Islet precursor cell (in vitro differentiated cells): ENCODE data around the gene APBB1IP.
"Not testable (repeated sequence)": the region's sequence is repeated elsewhere in the genome, so short reads cannot be mapped to it uniquely, and the experiment has no call there.

Experiments
- DNase-seq: peaks from one replicate; pipeline ENCODE4 v3.0.0-alpha.2; 2018

APBB1IP gene

DNA sequence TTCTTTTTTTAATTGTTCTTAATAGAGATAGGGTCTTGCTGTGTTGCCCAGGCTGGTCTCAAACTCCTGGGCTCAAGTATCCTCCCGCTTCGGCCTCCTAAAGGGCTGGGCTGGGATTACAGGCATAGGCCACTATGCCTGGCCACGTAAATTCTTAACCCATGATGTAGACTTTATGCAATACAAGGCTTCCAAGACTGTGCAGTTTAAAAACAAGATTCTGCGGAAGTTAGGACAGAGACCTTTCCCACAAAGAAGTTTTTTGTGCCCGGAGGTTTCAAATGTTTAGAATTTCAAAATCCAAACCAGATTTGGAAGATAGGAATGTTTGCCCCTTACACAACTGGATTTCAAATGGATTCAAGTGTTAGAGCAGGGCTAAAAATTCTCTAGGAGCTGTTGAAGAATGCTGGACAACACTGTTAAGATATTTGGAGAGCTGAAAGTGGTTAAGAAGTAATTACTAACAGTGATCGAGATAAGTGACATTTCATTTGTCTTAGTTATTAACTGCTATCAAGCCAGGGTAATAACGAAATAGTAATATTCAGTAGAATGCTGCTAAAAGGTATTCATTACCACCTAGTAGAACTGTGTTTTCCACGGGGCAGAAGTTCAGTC lies 7.4 kb downstream of the APBB1IP start:
- no peak for DNase-seq

DNA sequence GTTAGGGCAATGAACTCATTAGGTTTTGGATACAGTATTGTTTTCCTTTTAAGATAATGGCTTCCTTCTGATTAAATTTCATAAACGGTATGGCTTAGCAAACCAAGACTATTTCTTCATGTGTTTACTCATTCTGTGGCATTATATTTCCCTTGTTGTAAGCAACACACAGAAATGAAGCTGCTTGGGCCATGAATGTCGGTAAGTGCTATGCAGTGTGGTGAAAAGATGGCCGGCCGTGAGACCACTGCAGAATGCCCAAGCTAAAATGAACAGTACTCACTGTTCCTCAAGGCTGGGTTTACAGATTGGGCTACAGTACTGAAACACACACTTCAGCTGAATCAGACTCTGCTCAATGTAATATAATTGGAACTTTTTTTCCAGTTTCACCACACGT lies 8.1 kb downstream of the APBB1IP start:
- no peak for DNase-seq

DNA sequence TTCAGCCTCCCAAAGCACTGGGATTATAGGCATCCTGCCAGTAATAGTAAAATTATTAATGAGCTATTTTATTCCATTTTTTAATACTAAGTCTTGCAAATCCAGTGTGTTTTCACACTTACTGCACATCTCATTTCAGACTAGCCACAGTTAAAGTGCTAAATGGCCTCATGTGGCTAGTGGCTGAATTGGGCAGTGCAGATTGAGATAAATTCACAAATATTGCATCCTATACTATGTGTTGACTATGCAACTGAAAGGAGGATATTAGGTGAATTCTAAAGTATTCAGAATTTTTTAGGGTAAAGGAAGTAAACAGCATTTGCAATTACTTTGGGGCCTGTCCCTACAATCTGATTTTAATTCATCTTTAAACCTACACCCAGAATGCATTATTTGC lies 10.2 kb downstream of the APBB1IP start:
- DNase-seq, result no peak

DNA sequence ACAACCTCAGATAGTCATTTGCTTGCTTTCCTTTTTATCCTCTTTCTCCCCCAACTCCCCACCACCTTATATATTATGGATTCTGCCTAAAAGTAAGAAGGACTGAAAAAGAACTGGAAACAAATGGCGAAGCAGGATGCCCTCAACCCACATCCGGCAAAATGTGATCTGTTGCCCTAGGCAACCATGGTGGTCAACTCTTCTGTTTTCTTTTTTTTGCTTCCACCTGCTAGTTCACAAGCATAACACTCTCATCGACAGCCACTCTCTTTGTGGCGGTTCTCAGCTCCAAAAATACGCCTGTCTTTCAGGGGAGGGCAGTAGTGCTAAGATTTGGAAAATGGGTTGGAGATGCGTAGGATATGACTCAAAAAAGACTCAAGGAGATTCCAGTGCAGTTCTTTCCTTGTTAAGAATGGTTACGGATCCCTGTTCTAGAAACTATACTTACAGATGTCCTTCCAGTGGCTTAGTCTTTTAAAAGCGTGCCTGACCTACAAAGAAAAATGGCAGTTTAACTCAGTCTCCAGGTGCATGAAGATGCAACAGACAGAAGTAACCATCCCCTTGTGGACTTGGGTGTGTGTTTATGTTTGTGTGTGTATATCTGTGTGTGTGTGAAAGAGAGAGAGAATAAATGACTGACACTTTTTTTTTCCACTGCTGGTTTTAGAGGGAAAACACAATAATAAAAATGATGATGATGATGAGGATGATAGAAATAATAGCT lies 10.7 kb downstream of the APBB1IP start:
- no peak for DNase-seq

DNA sequence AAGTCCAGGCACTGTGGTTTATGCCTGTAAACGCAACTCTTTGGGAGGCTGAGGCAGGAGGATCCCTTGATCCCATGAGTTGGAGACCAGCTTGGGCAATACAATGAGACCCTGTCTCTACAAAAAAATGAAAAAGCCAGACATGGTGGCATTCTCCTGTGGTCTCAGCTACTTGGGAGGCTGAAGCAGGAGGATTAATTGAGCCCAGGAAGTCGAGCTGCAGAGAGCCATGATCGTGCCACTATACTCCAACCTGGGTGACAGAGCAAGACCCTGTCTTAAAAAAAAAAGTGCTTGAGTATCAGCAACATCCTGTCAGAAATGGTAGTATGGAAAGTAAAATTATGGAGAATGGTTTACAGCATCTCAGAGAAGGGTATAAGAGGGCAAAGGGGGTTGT lies 11.6 kb downstream of the APBB1IP start:
- DNase-seq, result no peak

DNA sequence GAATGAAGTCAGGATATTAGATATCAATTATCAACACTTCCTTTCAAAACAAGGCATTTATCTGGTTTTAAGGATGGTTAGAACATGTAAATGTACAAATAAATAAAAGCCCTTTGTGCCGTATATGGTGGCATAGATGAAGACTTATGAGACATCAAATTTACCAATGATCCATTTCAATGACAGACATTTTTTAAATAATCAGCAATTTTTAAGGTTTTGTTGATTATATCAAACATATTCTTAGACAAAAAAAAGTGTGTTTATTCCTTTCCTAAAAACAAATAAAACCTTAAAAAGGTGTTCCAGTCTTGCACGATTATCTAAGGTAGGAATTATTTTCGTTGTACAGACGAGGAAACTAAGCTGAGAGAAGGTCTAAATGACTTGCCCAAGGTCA lies 13.8 kb downstream of the APBB1IP start:
- DNase-seq, result no peak

DNA sequence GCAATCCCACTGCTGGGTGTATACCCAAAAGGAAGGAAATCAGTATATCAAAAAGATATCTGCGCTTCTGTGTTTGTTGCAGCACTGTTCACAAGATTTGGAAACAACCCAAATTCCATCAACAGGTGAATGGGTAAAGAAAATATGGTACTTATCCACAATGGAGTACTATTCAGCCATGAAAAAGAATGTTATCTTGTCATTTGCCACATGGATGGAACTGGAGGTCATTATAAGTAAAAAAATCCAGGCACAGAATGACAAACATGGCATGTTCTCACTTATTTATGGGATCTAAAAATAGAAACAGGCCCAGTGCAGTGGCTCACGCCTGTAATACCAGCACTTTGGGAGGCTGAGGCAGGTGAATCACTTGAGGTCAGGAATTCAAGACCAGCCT lies 15.7 kb downstream of the APBB1IP start:
- no peak for DNase-seq

DNA sequence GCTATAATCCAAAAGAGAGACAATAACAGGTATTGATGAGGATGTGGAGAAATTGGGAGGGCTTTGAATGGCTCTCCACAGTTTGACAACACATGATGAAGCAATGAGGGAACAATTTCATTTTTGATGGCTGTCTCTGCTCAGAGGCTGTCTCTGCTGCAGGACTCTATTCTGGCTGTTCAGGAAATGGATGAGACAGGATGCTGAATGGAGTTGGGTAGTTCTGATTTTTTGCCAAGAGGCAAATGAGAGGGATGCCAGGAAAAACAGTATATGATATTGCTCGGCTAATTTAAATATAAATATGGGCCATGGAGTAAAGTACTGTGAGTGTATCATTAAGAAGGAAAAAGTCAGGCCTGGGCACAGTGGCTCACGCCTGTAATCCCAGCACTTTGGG lies 16.8 kb downstream of the APBB1IP start:
- DNase-seq, result no peak

DNA sequence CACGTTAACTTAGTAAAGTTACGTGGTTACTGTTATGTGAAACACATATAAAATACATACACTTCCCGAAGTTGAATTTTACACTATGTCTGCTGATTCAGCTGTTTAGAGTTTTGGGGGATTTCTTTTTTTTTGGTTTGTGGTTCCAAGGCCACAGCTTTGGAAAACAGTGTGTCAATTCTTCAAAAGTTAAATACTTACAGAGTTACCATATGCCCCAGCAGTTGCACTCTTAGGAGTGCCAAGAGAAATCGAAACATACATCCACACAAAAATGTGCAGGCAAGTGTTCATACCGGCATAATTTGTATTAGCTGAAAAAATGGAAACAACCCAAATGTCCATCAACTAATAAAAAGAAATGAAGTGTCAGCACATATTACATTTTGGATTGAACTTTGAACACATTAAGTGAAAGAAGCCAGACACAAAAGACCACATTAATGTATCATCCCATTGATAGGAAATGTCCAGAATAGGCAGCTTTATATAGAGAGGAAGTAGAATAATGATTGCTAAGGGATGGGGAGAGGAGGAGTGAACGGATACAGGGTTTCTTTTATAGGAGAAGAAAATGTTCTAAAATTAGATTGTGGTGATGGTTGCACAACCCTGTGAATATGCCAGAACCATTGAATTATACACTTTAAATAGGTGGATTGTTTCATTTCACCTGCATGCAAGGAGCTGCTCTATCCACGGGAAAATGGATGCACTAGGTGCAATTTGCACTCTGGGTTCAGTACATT lies 17.6 kb downstream of the APBB1IP start:
- no peak for DNase-seq

DNA sequence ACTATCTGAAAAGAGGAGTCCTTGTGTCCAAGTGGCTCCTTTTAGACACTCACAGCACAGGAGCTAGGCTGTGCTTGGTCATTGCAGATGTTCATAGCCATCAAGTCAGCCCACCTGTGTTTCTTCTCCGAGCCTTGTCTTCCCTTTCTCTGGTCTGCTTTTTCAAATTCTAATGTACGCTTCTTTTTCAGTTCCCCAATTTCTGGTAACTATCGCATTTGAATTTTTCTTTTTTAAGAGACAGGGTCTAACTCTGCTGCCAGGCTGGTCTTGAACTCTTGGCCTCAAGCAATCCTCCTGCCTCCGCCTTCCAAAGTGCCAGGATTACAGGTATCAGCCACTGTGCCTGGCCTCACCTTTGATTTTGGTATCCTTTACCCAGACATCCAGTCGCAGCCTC lies 18.9 kb downstream of the APBB1IP start:
- no peak for DNase-seq

DNA sequence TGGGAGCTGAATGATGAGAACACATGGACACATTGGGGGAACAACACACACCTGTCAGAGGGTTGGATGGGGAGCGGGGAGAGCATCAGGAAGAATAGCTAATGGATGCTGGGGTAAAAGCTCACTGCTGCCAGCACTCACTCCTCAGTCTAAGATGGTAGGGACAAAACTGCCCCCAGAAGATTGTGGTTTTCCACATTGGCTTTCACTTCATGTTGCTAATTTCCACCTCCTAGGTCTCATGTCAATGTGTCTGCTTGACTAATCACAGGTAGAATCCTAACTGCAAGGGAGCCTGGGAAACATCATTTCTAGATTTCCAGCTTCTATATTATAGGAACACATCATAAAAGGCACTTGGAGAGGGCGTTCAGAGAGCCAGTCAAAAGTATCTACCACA lies 22.6 kb downstream of the APBB1IP start:
- no peak for DNase-seq

DNA sequence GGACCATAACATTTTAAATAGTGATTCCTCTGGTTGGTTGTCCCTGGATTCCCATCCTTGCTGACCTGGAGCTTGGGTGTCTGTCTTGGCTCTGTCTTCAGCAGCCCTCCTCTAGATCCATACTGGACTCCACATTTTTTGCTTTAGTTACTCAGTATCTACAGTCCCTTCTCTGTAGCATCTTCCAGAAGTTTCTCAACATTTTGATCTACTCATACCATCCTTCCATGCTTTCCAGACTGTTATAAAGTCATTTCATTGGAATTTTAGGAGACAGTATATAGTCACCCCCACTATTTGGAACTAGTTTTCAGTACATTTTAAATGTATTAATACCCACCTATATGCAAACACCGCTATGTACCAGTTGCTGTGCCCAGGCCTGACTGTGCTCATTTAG lies 25.8 kb downstream of the APBB1IP start:
- no peak for DNase-seq

DNA sequence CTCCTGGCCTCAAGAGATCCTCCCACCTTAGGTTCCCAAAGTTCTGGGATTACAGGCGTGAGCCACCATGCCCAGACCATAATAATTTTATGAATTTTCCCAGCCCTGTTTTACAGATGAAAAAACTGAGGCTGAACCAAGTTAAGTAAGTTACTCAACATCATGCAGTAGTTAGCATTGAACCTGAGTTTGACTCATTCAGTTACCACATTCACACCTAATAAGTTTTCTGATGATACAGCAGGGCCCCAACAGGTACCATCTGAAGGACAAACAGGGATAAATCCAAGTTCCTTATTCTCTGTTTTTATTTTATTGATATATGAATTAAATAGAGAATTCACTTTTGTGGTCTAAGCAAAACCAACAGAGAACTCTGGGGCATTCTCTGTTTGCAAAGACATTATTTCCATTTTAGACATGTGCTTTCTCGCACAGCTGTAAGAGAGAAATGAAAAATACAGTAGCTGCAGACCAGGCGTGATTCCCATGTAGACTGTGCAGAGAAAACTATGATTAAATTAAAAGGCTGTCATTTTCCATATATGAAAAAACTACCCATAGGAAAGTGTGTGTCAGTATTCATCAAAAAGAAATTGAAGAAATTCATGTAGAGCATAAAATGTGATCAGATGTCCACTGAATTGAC lies 26.6 kb downstream of the APBB1IP start:
- DNase-seq, result no peak

DNA sequence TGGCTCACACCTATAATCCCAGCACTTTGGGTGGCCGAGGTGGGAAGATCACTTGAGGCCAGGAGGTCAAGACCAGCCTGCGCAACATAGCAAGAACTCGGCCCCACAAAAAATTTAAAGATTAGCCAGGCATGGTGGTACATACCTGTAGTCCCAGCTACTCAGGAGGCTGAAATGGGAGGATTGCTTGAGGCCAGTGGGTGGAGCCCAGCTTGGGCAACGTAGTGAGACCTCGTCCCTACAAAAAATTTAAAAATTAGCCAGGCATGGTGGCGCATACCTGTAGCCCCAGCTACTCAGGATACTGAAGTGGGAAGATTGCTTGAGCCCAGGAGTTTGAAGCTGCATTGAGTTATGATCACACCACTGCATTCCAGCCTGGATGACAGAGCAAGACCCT lies 28.4 kb downstream of the APBB1IP start:
- not testable (repeated sequence) for DNase-seq

DNA sequence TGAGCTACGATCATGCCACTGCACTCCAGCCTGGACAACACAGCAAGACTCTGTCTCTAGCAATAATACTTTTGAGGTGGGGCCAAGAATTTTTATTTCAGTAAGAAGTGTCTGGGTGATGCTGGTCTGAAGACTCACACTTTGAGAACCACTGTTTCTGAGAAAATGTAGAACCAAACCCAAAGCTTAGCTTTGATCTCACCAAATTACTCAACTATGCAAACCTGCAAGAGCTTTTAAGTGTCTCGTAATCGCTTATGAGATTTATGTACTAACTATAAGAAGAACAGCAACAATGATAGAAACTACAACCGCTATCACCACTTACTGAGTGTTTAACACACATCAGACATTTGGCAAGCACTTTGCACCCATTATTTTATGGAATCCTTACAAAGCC lies 29.5 kb downstream of the APBB1IP start:
- no peak for DNase-seq

DNA sequence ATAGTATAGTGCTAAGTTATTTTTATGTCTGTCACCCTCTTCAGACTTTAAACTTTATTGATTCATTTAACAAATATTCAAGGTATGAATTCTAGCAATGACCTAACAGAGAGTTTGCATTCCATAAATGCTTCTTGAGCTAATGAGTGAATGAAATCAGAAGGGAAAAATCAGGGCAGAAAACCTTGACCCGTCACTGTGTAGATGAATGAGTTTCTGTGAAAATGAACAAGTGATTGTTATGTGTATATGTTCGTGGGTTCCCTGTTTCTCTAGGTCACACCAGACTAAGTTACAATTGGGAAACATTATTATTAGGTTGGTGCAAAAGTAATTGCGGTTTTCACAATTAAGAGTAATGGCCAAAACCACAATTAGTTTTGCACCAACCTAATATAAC lies 30.1 kb downstream of the APBB1IP start:
- no peak for DNase-seq

DNA sequence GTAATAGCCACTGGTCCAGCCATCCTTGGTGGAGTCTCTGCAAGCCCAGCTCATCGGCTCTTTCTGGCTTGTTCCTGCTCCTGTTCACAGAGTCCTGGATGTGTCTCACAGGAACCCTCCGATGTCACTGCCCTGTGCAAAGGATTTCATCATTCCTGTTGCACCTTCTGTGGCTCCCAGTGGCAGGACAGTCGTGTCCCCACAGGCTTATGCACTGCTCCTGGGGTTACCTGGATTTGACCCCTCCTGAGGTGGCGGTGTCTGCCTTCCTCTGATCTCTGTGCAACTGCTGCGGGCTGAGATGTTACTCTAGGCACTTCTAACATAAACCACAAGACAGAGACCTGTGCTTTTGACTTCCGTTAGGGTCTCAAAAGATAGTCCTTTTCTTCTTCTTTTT lies 30.6 kb downstream of the APBB1IP start:
- DNase-seq, result no peak

DNA sequence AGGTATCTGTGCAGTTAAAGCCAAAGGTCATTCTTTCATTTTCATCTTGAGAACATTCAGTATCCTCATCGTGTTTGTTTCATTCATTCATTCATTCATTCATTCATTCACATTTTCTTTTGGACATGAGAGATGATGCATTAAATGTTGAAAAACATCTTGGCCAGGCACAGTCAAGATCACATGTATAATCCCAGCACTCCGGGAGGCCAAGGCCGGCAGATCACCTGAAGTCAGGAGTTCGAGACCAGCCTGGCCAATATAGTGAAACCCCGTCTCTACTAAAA lies 34.3 kb downstream of the APBB1IP start:
- DNase-seq, result no peak

DNA sequence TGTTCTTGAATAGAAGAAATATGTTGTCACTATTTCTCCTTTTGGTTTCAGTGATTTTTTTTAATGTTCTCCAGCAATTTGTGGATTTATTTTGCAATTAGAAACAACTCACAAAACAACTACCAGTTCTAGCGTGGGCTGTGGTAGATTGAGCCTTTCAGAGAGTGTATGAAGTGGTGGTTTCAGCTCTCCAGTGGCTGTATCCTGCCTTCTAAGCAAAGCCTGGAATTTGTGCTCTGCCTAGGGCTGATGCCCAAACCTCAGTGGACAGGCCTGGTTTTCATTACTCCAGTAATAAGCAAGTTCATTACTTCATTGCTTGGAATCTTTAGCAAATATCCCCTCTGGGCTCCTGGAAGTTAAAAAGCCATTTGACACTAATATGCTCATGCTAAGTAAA lies 35.9 kb downstream of the APBB1IP start:
- no peak for DNase-seq

DNA sequence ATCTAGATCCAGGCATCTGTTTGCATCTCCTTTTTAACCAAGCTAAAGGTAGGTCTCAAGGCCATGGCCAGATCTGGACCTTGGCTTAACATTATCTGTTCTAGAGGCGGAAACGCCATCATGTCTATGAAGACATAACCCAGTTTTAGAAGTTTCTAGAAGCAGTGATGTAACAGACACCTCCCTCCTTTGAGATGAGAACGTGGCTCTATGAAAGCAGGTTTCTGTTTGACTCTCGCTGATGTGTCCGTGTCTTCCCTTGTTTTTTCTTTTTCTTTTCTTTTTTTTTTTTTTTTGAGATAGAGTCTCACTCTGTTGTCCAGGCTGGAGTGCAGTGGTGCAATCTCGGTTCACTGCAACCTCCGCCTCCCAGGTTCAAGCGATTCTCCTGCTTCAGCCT lies 36.7 kb downstream of the APBB1IP start:
- DNase-seq, result not testable (repeated sequence)

DNA sequence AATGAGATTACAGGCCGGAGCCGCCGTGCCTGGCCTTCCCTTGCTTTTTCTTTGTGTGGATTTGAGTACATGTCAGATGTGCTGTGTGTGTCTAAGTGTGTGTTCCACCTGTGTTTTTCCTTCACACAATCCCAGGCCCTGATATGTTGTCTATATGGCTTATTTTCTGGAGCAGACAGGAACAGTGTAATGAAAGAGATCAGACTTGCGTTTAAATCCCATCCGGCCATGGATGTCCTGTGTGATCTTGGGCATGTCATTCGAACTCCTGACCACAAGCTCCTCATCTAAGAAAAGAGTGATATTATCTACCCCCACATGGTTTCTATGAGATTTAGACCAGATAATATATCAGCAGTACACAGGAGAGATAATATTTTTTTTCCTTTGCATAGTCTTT lies 37.2 kb downstream of the APBB1IP start:
- no peak for DNase-seq

DNA sequence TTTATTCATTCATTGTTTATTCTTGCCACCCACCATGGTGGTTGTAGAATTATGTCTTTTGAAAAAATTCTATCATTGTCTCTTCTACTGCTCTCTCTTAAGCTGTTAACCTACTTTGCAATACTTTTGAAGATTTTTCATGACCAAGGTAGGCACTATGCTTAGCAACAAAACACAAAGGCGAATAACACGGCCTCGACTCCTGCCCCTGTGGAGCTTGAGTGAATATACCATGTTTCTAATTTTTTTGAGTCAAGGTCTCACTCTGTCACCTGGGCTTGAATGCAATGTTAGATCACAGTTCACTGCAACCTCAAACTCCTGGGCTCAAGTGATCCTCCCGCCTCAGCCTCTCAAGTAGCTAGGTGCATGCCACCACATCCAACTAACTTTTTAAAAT lies 39.4 kb downstream of the APBB1IP start:
- no peak for DNase-seq

DNA sequence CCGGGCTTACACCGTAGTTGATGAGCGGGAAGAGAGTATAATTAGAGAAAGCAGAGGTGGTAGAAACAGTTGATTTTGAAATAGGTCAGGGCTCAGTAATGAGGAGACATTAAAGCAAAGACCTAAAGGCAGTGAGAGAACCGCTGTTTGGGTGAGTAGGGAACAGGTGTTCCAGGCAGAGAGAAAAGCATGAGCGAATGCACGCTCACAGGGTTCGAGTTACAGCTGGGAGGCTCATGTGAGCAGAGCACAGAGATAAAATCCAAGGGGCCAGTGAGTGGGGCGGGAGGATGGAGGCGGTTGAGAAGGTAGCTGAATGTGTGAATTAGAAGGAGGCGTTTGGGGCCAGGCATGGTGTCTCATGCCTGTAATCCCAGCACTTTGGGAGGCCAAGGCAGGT lies 39.9 kb downstream of the APBB1IP start:
- DNase-seq, result no peak
